ENCODE measurements around the gene COL9A3. TPM values are rescaled to one million over a fixed set of nuclear protein-coding genes. Genes with fewer than 3 reads are reported as not detected.

COL9A3 gene
- total and polyA plus RNA-seq, 2 of the 8 experiments (the other 6 are each of a cell fraction or from before 2014, with no cell fraction given) = 21.7 to 80.1 TPM

DNA sequence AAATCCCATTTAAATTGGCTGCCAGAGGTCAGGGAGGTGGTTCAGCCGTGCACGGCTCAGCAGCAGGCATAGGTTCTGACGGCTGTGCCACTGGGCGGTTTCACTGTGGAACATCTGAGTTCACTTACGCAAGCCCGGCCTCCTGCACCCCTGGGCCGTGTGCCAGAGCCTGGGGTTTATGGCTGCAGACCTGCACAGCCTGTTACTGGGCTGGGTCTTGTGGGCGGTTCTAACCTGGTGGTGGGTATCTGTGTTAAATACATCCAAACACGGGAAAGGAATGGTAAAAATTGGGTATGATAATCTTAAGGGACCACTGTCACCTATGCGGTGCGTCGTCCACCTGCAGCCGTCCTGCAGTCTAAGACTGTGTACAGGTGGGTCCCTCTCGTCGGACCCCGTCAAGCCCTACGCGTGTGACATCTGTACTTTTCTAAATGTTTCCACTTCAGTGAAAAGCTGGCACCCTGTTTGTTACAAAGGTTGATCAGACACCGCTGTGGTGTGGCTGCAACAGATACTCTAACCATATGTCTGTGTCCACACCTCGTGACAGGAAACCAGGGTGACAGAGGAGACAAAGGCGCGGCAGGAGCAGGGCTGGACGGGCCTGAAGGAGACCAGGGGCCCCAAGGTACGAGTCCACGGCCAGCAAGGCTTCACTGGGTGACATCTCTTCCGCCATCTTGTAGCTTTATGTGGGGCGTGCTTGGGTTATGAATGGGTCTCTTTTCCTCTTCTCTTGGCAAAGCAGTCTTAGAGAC lies 21.5 kb downstream of the COL9A3 start (continued):
- TF ChIP-seq RXRA (IDR thresholded peaks at IDR 0.05; ENCODE audit: insufficient read depth, low read depth, low read length) = no peak
- TF ChIP-seq KDM1A (IDR thresholded peaks at IDR 0.05; ENCODE audit: borderline replicate concordance, low read length) = no peak
- no peak for TF ChIP-seq JUND (IDR thresholded peaks at IDR 0.05; ENCODE audit: low read length)
- no peak for TF ChIP-seq GTF2F1 (IDR thresholded peaks at IDR 0.05; ENCODE audit: borderline replicate concordance, low read depth, low read length)
- no peak for TF ChIP-seq RBBP5 (IDR thresholded peaks at IDR 0.05; ENCODE audit: borderline replicate concordance, low read depth, low read length)
- TF ChIP-seq SIN3A (conservative IDR thresholded peaks at IDR 0.05 in 1 of 2, IDR thresholded peaks at IDR 0.05 in 1 of 2; ENCODE audit: low read depth in 1 of 2, low read length in 2 of 2) = no peak
- no peak for TF ChIP-seq TCF12 (IDR thresholded peaks at IDR 0.05; ENCODE audit: low read depth, low read length)
- TF ChIP-seq CEBPB (IDR thresholded peaks at IDR 0.05; ENCODE audit: low read depth, low read length) = no peak
- TF ChIP-seq KDM5A (IDR thresholded peaks at IDR 0.05; ENCODE audit: low read length) = no peak
- no peak for TF ChIP-seq TAF1 (IDR thresholded peaks at IDR 0.05; ENCODE audit: low read depth, low read length)

All from H1 (cell line).